ENCODE measurements around the gene LTBP3.

The LTBP3 gene

GRCh38 chr11:65491614-65492386, 66.4 kb downstream of the LTBP3 start (continued):
- TF ChIP-seq, protein P1, sequence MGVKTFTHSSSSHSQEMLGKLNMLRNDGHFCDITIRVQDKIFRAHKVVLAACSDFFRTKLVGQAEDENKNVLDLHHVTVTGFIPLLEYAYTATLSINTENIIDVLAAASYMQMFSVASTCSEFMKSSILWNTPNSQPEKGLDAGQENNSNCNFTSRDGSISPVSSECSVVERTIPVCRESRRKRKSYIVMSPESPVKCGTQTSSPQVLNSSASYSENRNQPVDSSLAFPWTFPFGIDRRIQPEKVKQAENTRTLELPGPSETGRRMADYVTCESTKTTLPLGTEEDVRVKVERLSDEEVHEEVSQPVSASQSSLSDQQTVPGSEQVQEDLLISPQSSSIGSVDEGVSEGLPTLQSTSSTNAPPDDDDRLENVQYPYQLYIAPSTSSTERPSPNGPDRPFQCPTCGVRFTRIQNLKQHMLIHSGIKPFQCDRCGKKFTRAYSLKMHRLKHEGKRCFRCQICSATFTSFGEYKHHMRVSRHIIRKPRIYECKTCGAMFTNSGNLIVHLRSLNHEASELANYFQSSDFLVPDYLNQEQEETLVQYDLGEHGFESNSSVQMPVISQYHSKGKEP (tag by site-specific recombination; IDR thresholded peaks at IDR 0.05) = 0 out of 2 replicates have a peak, but pooled peaks have one; percentile 18
- TF ChIP-seq ZNF514 (tag by site-specific recombination; IDR thresholded peaks at IDR 0.05) (no peak), ZNF10 (tag by site-specific recombination; IDR thresholded peaks at IDR 0.05) (0 out of 2 replicates have a peak, but pooled peaks have one; percentile 59), SP3 (tag by site-specific recombination; IDR thresholded peaks at IDR 0.05) (no peak), SP2 (tag by site-specific recombination; IDR thresholded peaks at IDR 0.05) (no peak), ZNF423 (tag by site-specific recombination; IDR thresholded peaks at IDR 0.05) (peak; percentile 74), ZBTB1 (tag by site-specific recombination; IDR thresholded peaks at IDR 0.05) (no peak), IKZF3 (tag by site-specific recombination; IDR thresholded peaks at IDR 0.05) (peak; percentile 89), BCL11B (tag by site-specific recombination; IDR thresholded peaks at IDR 0.05; ENCODE audit: low read depth) (0 out of 2 replicates have a peak, but pooled peaks have one; percentile 31), ZNF654 (tag by site-specific recombination; IDR thresholded peaks at IDR 0.05; ENCODE audit: low read depth) (no peak), ZNF174 (tag by site-specific recombination; IDR thresholded peaks at IDR 0.05) (no peak), PRDM1 (tag by site-specific recombination; IDR thresholded peaks at IDR 0.05) (no peak), SETDB1 (IDR thresholded peaks at IDR 0.05; ENCODE audit: insufficient read length, low read length) (no peak), ZNF76 (tag by site-specific recombination; IDR thresholded peaks at IDR 0.05; ENCODE audit: borderline replicate concordance, low read depth) (0 out of 2 replicates have a peak, but pooled peaks have one; percentile 13), ZNF311 (tag by site-specific recombination; IDR thresholded peaks at IDR 0.05; ENCODE audit: borderline replicate concordance) (no peak), ZNF266 (tag by site-specific recombination; IDR thresholded peaks at IDR 0.05; ENCODE audit: low read depth) (no peak), ZNF561 (tag by site-specific recombination; IDR thresholded peaks at IDR 0.05; ENCODE audit: borderline replicate concordance) (no peak), ZNF223 (tag by site-specific recombination; IDR thresholded peaks at IDR 0.05) (no peak), ZNF707 (tag by site-specific recombination; IDR thresholded peaks at IDR 0.05) (no peak), ZNF785 (tag by site-specific recombination; IDR thresholded peaks at IDR 0.05) (no peak), ZNF521 (tag by site-specific recombination; IDR thresholded peaks at IDR 0.05) (no peak), ZNF623 (tag by site-specific recombination; IDR thresholded peaks at IDR 0.05) (no peak)
- TF ChIP-seq, protein P2, sequence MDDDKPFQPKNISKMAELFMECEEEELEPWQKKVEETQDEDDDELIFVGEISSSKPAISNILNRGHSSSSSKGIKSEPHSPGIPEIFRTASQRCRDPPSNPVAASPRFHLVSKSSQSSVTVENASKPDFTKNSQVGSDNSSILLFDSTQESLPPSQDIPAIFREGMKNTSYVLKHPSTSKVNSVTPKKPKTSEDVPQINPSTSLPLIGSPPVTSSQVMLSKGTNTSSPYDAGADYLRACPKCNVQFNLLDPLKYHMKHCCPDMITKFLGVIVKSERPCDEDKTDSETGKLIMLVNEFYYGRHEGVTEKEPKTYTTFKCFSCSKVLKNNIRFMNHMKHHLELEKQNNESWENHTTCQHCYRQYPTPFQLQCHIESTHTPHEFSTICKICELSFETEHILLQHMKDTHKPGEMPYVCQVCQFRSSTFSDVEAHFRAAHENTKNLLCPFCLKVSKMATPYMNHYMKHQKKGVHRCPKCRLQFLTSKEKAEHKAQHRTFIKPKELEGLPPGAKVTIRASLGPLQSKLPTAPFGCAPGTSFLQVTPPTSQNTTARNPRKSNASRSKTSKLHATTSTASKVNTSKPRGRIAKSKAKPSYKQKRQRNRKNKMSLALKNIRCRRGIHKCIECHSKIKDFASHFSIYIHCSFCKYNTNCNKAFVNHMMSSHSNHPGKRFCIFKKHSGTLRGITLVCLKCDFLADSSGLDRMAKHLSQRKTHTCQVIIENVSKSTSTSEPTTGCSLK (tag by site-specific recombination; IDR thresholded peaks at IDR 0.05) = no peak

GRCh38 chr11:65491163-65491465, 67.0 kb downstream of the LTBP3 start:
- Histone ChIP-seq H3K9me3 (ENCODE audit: control insufficient read depth, insufficient read depth, low read depth, low read length) (no peaks in the 10 kb centered on the region), H3K4me3 (ENCODE audit: low read depth, low read length) (no peak overlapping the region), H3K4me1 (ENCODE audit: control insufficient read depth, insufficient read depth, low read length) (peaks cover 32% of the 10 kb centered on the region), H3K27ac (ENCODE audit: extremely low read depth, low read depth, low read length) (peak overlapping the region; percentile 62), H3K36me3 (ENCODE audit: control insufficient read depth in 2 of 2, insufficient read depth in 1 of 2, low read length in 2 of 2) (no peaks in the 10 kb centered on the region)
- TF ChIP-seq ZNF530 (tag by site-specific recombination; IDR thresholded peaks at IDR 0.05; ENCODE audit: low read depth) (no peak), ZNF202 (tag by site-specific recombination; IDR thresholded peaks at IDR 0.05; ENCODE audit: borderline replicate concordance) (no peak), ZNF843 (tag by site-specific recombination; IDR thresholded peaks at IDR 0.05) (no peak), ZNF449 (tag by site-specific recombination; IDR thresholded peaks at IDR 0.05) (no peak)
- ChIA-PET POLR2A (interaction anchor here (0.7 to 28.2 kb wide), 7 partner anchors 11 to 109 kb away, joined by 3 to 1129 read pairs (median 6); partner anchors contain the start of genes MALAT1 and NEAT1), CTCF (interaction anchor here (0.6 to 1.4 kb wide), 5 partner anchors 12 to 161 kb away, joined by 3 to 8 read pairs (median 5); no protein-coding TSS in a partner anchor)

All from HEK293 (cell line).